B cell (primary cell): ENCODE results near the gene LBH.

Experiments
- CTCF ChIP-seq: fragments of 200-600 bp; IDR thresholded peaks from one replicate; pipeline ENCODE4 v1.8.0; 2022; ENCODE audit warnings: antibody characterized with exemption, mild to moderate bottlenecking
- EZH2 ChIP-seq: IDR thresholded peaks from 2 replicates; pipeline ENCODE4 v1.6.1; 2012; ENCODE audit warnings: borderline replicate concordance, low read depth, mild to moderate bottlenecking, moderate library complexity, low read length; ENCODE audit not compliant: insufficient read depth, poor library complexity, severe bottlenecking

DNA sequence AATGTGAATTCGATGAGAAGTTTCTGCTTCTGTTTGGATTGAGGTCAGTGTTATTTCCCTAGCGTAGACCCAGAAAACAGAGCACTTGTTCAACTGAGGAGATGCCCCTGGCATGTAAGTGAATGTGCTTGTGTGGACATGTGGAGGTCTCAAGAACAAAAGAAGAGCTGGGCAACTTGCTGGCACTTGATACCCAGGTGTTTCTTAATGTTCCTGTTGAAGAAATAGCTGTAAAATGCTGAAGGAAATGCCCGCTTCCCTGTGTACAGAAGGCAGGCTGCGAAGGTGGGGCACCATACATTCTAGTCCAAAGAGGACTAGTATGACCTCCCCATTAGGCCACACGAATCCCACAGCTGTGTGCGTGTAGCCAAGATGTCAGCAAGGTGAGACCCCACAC lies 9.8 kb upstream of the LBH start:
- no peak for TF ChIP-seq EZH2
- TF ChIP-seq CTCF: no peak
